IMR-90 (cell line): ENCODE measurements around the gene HNRNPR.

Source experiments
- CEBPB ChIP-seq: IDR thresholded peaks from 2 replicates; pipeline ENCODE4 v1.6.1; 2012; ENCODE audit warnings: low read depth, low read length, improper control_type of control experiment
- CTCF ChIP-seq: conservative IDR thresholded peaks from 2 replicates; pipeline ENCODE4 v1.5.1; 2012; ENCODE audit warnings: mild to moderate bottlenecking, low read depth, low read length, improper control_type of control experiment
- MAFK ChIP-seq: IDR thresholded peaks from 2 replicates; pipeline ENCODE4 v1.6.1; 2012; ENCODE audit warnings: low read depth, low read length, improper control_type of control experiment
- MAZ ChIP-seq: IDR thresholded peaks from 2 replicates; pipeline ENCODE4 v1.6.1; 2012; ENCODE audit warnings: low read depth, mild to moderate bottlenecking, low read length, improper control_type of control experiment, moderate library complexity, borderline replicate concordance
- POLR2A ChIP-seq: IDR thresholded peaks from 2 replicates; pipeline ENCODE4 v1.6.1; 2012; ENCODE audit warnings: mild to moderate bottlenecking, low read depth, low read length
- RAD21 ChIP-seq: IDR thresholded peaks from 2 replicates; pipeline ENCODE4 v1.6.1; 2012; ENCODE audit warnings: low read length, improper control_type of control experiment
- RFX5 ChIP-seq: IDR thresholded peaks from 2 replicates; pipeline ENCODE4 v1.8.0; 2012; ENCODE audit warnings: low read depth, mild to moderate bottlenecking, low read length, moderate library complexity
- SMC3 ChIP-seq: fragments of 150-350 bp; IDR thresholded peaks from 2 replicates; pipeline ENCODE4 v1.6.1; 2016; ENCODE audit warnings: low read depth, mild to moderate bottlenecking, antibody characterized with exemption, low read length, moderate library complexity

- TF ChIP-seq CTCF: no peak
- no peak for TF ChIP-seq POLR2A
- TF ChIP-seq RAD21: no peak
- no peak for TF ChIP-seq RFX5
- TF ChIP-seq MAZ: no peak
- no peak for TF ChIP-seq CEBPB
- TF ChIP-seq SMC3: no peak
- no peak for TF ChIP-seq MAFK
Measured at GRCh38 chr1:23389837-23390321, 45.8 kb upstream of the HNRNPR start.
